Brain microvascular endothelial cell (primary cell): ENCODE measurements around the gene USB1.

ENCODE experiments used
- DNase-seq: peaks from one replicate; pipeline ENCODE4 v3.0.0-alpha.2; 2020
- H3K27ac ChIP-seq: fragments of 250-450 bp; sonication (Bioruptor Pico); 2 replicates; pipeline ENCODE4 v1.5.1; 2020; ENCODE audit warnings: mild to moderate bottlenecking, moderate library complexity
- H3K27me3 ChIP-seq: fragments of 250-450 bp; sonication (Bioruptor Pico); replicated peaks from 2 replicates; pipeline ENCODE4 v1.5.1; 2020; ENCODE audit warnings: mild to moderate bottlenecking
- H3K36me3 ChIP-seq: fragments of 250-450 bp; sonication (Bioruptor Pico); replicated peaks from 2 replicates; pipeline ENCODE4 v1.5.1; 2020; ENCODE audit warnings: mild to moderate bottlenecking
- H3K4me3 ChIP-seq: 2 replicates; pipeline ENCODE4 v1.5.1; 2011; ENCODE audit warnings: low read depth, mild to moderate bottlenecking, control low read depth, low read length, moderate library complexity
- in situ Hi-C: cut with HindIII; loops from 2 replicates; pipeline ENCODE4 v1.10.0; 2017; ENCODE audit warnings: low sequenced_read_pairs, low pct_ligation_motif_present
- TF ChIP-seq, protein P1 (sequence below): IDR thresholded peaks from 2 replicates; pipeline ENCODE4 v1.5.1; 2011; ENCODE audit warnings: low read depth, mild to moderate bottlenecking, moderate library complexity, low read length, control low read depth, inconsistent platforms; ENCODE audit errors: missing control alignments

USB1 gene

GRCh38 chr16:58045096-58045495, 43.9 kb downstream of the USB1 start:
- TF ChIP-seq, protein P1, sequence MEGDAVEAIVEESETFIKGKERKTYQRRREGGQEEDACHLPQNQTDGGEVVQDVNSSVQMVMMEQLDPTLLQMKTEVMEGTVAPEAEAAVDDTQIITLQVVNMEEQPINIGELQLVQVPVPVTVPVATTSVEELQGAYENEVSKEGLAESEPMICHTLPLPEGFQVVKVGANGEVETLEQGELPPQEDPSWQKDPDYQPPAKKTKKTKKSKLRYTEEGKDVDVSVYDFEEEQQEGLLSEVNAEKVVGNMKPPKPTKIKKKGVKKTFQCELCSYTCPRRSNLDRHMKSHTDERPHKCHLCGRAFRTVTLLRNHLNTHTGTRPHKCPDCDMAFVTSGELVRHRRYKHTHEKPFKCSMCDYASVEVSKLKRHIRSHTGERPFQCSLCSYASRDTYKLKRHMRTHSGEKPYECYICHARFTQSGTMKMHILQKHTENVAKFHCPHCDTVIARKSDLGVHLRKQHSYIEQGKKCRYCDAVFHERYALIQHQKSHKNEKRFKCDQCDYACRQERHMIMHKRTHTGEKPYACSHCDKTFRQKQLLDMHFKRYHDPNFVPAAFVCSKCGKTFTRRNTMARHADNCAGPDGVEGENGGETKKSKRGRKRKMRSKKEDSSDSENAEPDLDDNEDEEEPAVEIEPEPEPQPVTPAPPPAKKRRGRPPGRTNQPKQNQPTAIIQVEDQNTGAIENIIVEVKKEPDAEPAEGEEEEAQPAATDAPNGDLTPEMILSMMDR: no peak
- Histone ChIP-seq H3K36me3 (no peaks in the 10 kb centered on the region), H3K4me3 (no peak overlapping the region), H3K27ac (no peak overlapping the region), H3K27me3 (no peaks in the 10 kb centered on the region)
- no peak for DNase-seq
- in situ Hi-C loops: no loop called here

DNA sequence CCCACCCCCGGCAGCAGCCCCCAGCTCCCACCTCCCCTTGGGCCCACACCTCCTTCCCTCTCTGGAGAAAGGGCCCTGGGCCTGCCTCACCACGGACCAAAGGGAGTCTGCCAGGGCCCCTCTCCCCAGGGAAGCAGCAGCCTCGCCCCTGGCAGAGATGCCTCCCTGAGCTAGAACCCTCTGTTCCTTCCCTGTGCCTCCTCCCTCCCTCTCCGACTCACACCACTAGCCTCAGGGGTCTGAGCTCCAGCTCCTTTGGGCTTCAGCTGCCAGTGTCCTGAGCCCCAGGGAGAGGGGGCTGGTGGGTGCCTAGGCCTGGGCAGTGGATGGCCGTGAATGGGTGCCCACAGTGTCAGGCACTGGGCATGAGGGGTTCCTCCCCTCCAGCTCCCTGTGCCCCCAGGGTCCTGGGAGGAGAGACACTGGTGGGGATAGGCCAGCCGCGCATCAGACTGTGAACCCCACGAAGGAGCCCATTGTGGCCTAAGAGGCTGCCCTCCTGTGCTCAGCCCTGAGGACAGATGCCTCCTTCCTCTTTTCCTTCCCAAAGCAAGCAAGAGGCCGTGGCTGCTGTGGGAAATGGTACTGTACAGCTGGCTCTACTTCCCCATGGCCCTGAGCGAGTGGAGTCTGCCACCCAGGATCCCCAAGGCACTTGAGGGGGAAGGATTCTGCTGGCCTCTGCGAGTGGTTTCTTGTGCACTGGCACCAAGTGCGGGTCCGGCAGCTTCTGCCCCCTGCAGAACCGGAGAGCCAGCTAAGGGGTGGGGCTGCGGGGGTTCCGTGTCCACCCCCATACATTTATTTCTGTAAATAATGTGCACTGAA, 45.1 kb downstream of the USB1 start:
- Histone ChIP-seq H3K4me3 (no peak overlapping the region), H3K36me3 (no peaks in the 10 kb centered on the region), H3K27me3 (no peaks in the 10 kb centered on the region), H3K27ac (no peak overlapping the region)
- TF ChIP-seq, protein P1: no peak
- in situ Hi-C loops: no loop called here
- DNase-seq: no peak

DNA sequence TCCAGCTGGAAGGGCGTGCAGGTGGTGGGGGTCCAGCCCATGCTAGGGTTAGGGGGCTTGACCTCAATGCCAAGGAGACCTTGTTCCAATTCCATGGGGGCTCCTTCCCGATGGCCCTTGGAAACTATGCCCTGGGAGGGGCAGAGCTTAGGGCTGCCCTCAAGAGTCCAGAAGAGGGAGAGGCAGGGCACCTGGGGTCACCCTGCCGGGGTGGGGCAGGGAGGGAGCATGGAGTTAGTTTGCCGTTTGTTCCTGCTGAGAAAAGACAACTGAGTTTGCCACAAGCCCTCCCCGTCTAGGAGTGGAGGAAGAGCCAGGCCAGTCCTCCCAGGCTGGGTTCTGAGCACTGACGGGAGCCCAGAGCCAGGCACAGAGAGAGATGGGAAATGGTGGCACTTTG, 45.7 kb downstream of the USB1 start:
- Histone ChIP-seq H3K27ac (no peak overlapping the region), H3K27me3 (no peaks in the 10 kb centered on the region), H3K4me3 (no peak overlapping the region), H3K36me3 (no peaks in the 10 kb centered on the region)
- no peak for DNase-seq
- TF ChIP-seq, protein P1: no peak
- in situ Hi-C loops: no loop called here

DNA sequence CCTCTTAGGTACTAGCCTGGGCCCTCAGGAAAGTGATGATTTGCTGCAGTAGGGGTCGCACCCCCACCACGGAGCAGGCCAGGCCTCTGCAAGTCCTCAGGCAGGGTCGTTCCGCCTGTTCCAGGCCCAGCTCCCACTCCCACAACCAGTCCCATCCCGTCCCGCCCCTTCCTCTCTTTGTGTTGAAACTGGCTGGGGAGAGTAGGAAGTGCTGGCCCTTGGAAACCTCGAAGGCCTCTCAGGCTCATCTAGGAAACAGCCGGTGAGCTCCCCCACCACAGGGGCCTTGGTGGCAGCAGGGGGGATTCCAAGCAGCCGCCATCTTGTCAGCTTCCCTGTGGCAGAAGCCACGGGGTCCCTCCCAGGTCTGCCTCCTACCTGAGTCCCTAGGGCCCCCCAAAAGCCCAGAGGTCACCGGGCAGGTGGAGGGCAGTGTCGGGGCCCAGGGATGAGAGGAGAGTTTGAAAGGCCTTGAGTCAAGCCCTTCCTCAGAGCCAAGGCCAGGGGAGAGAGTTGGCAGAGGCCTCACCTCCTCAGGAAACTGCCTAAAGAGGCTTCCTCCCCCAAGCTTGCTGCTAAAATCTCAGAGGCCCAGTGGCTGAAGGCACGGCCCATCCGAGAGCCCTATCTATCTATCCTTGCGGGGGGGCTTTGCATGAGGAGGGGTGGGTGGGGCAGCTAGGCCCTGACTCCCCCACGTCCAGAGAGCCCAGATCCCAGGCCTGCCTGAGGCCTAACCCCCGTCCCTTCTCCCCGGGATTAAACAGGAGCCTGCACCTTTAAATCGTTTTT, 46.5 kb downstream of the USB1 start:
- TF ChIP-seq, protein P1: no peak
- Histone ChIP-seq H3K36me3 (no peaks in the 10 kb centered on the region), H3K4me3 (no peak overlapping the region), H3K27me3 (no peaks in the 10 kb centered on the region), H3K27ac (no peak overlapping the region)
- in situ Hi-C loops: no loop called here
- DNase-seq: no peak

GRCh38 chr16:58048494-58049231, 47.5 kb downstream of the USB1 start:
- Histone ChIP-seq H3K27ac (no peak overlapping the region), H3K4me3 (no peak overlapping the region), H3K36me3 (no peaks in the 10 kb centered on the region), H3K27me3 (no peaks in the 10 kb centered on the region)
- TF ChIP-seq, protein P1: no peak
- DNase-seq: no peak
- in situ Hi-C loops: no loop called here
